HepG2 (cell line): ENCODE data around the gene SLC35B2. TPM values are rescaled to one million over a fixed set of nuclear protein-coding genes. Genes with fewer than 3 reads are reported as not detected.
A peak's percentile ranks its signal among the peaks of the same experiment; 100 is the strongest.

Source experiments
- ARNT2 ChIP-seq: sonication (generic); formaldehyde crosslinking; IDR thresholded peaks from 2 replicates; pipeline ENCODE4 v1.8.0; 2022; ENCODE audit warnings: mild to moderate bottlenecking, low read depth, missing genetic modification reagents, moderate library complexity
- CEBPZ ChIP-seq: IDR thresholded peaks from 2 replicates; pipeline ENCODE4 v1.6.1; 2012; ENCODE audit warnings: low read length, improper control_type of control experiment
- CREB3 ChIP-seq: sonication (generic); formaldehyde crosslinking; IDR thresholded peaks from 2 replicates; pipeline ENCODE4 v1.5.0; 2020; ENCODE audit warnings: missing genetic modification reagents
- CSRNP1 ChIP-seq: sonication (generic); formaldehyde crosslinking; IDR thresholded peaks from 2 replicates; pipeline ENCODE4 v1.8.1; 2023; ENCODE audit warnings: mild to moderate bottlenecking, missing genetic modification reagents
- ELF3 ChIP-seq: IDR thresholded peaks from 2 replicates; pipeline ENCODE4 v1.6.1; 2016; ENCODE audit warnings: missing genetic modification reagents, missing compliant biosample characterization
- HIC2 ChIP-seq: sonication (generic); formaldehyde crosslinking; IDR thresholded peaks from 2 replicates; pipeline ENCODE4 v1.9.0; 2022; ENCODE audit warnings: low read depth, missing genetic modification reagents
- MAZ ChIP-seq, 2 experiments: sonication (generic) in 1 of 2; formaldehyde crosslinking in 1 of 2; IDR thresholded peaks; 2 replicates each; pipeline versions ENCODE4 v1.5.0 to v1.6.1; 2012 to 2020; ENCODE audit warnings: low read depth in 2 of 2, mild to moderate bottlenecking in 2 of 2, borderline replicate concordance in 1 of 2, improper control_type of control experiment in 1 of 2, low read length in 1 of 2, missing genetic modification reagents in 1 of 2, moderate library complexity in 1 of 2
- ZHX2 ChIP-seq, 2 experiments: sonication (generic) in 1 of 2; formaldehyde crosslinking in 1 of 2; IDR thresholded peaks; 2 replicates each; pipeline versions ENCODE4 v1.6.1 to v1.9.0; 2014 to 2022; ENCODE audit warnings: antibody characterized with exemption in 1 of 2, borderline replicate concordance in 1 of 2, inconsistent platforms in 1 of 2, low read depth in 1 of 2, missing genetic modification reagents in 1 of 2
- ZNF605 ChIP-seq: sonication (generic); formaldehyde crosslinking; IDR thresholded peaks from 2 replicates; pipeline ENCODE4 v1.8.0; 2022; ENCODE audit warnings: mild to moderate bottlenecking, missing genetic modification reagents
- ZNF704 ChIP-seq: sonication (generic); formaldehyde crosslinking; IDR thresholded peaks from 2 replicates; pipeline ENCODE4 v1.8.1; 2023; ENCODE audit warnings: mild to moderate bottlenecking, inconsistent platforms, moderate library complexity, missing genetic modification reagents, borderline replicate concordance
- polyA plus RNA-seq, 8 experiments: library from polyadenylated mRNA; depleted of rRNA in 3 of 8; stranded (reverse) in 7 of 8; unstranded in 1 of 8; fragments of >200 nt; fragmentation: Illumina TruSeq in 4 of 8; extraction: Trizol in 4 of 8; gene quantifications; 2 replicates each; pipeline versions ENCODE4 v1.2.1 to v1.2.3, GENCODE V29; 2011 to 2016; ENCODE audit warnings: low read depth in 4 of 8, missing spikeins in 1 of 8, mixed read lengths in 1 of 8; ENCODE audit not compliant: insufficient read depth in 1 of 8
- total RNA-seq, 5 experiments: library from RNA; depleted of rRNA; stranded (reverse); fragments of >200 nt; fragmentation: Illumina TruSeq; extraction: Trizol; gene quantifications; 2 replicates each; pipeline ENCODE4 v1.2.3, GENCODE V29; 2016; ENCODE audit warnings: low read depth in 1 of 5

SLC35B2 gene
- total and polyA plus RNA-seq, 2 of the 13 experiments (the other 11 are each of a cell fraction or from before 2014, with no cell fraction given) = 61.1 to 148 TPM

GRCh38 chr6:44257025-44257752 is at the start of gene SLC35B2 (continued):
- TF ChIP-seq CEBPZ (no peak), ELF3 (CRISPR knock-in tag) (peak; percentile 72), HIC2 (CRISPR knock-in tag) (no peak), CSRNP1 (CRISPR knock-in tag) (peak; percentile 91; the same call in 1 of the 2 replicates), ZHX2 (IDR thresholded peaks at IDR 0.05; ENCODE audit: low read depth) (no peak), ZHX2 (CRISPR knock-in tag; IDR thresholded peaks at IDR 0.05; ENCODE audit: borderline replicate concordance) (no peak), ZNF605 (CRISPR knock-in tag) (peak; percentile 96), MAZ (IDR thresholded peaks at IDR 0.05; ENCODE audit: borderline replicate concordance, low read depth, low read length) (peak; percentile 89), MAZ (CRISPR knock-in tag; IDR thresholded peaks at IDR 0.05; ENCODE audit: low read depth) (peak; percentile 99), CREB3 (CRISPR knock-in tag) (no peak), ZNF704 (CRISPR knock-in tag) (peak; percentile 90; the same call in 1 of the 2 replicates), ARNT2 (CRISPR knock-in tag) (peak; percentile 82)
